ENCODE results near the gene DNASE1.
"Not testable (repeated sequence)": the region's sequence is repeated elsewhere in the genome, so short reads cannot be mapped to it uniquely, and the experiment has no call there.

The DNASE1 gene

GRCh38 chr16:3641801-3642396 lies 12.6 kb upstream of the DNASE1 start:
- DNase-seq (ENCODE audit: low spot score): no peak

GRCh38 chr16:3642397-3643094 lies 11.9 kb upstream of the DNASE1 start:
- DNase-seq (ENCODE audit: low spot score): no peak

GRCh38 chr16:3643095-3643730 lies 11.3 kb upstream of the DNASE1 start:
- no peak for DNase-seq (ENCODE audit: low spot score)

DNA sequence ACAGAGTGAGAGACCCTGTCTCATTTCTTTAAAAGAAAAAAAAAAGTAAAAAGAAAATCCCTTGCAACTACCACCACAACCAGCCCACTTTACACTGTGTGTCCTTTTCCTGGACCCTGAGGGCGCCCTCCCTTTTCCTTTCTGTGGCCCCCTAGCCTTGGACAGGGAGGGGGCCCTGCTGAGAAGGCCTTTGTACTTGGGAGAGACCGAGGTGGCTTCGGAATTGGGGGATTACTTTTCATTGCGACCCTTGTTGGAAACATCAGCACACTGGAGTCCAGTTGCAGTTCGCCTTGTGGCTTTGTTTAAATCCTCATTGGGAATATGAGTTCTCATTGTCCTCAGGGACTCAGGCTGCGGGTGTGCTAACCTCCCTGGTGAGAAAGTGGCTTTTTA lies 9.4 kb upstream of the DNASE1 start:
- no peak for DNase-seq (ENCODE audit: low spot score)

DNA sequence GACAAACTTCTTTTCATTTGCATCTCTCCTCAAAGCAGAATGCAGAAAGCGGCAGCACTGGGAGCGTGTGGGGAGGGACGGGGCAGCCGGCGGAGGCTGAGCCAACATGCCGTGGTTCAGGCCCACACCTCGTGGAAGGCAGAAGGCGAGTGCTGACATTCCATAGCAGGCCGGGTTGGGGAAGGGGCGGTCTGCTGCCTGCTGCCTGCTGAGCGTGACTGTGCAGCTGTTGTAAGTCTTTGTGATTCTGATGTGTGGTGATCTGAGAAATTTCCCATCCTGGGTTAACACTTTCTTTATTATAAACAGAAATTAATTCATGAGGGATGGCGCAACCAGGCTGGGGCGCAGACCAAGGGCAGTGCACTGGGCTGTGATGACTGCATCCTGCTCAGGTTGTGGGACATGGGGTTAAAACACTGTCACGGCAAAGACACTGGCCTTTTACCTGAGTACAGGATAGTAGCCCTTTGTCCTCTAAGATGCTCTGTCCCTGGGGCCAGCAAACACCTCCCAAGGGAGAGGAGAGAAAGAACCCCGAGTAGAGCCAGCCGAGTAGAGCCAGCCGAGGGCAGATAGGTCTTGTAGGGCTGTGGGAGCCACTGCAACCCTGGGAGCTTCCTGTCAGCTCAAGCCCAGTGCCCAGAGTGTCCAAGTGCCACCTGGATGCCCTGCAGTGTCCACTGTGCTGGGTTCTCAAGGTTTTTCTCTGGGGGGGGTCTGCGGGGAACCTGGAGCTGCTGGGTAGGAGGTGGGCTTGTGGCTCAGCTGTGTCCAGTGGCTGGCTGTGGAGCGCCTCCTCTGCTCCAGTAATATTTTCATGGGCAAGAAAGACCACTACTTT lies 8.8 kb upstream of the DNASE1 start:
- DNase-seq (ENCODE audit: low spot score): no peak

DNA sequence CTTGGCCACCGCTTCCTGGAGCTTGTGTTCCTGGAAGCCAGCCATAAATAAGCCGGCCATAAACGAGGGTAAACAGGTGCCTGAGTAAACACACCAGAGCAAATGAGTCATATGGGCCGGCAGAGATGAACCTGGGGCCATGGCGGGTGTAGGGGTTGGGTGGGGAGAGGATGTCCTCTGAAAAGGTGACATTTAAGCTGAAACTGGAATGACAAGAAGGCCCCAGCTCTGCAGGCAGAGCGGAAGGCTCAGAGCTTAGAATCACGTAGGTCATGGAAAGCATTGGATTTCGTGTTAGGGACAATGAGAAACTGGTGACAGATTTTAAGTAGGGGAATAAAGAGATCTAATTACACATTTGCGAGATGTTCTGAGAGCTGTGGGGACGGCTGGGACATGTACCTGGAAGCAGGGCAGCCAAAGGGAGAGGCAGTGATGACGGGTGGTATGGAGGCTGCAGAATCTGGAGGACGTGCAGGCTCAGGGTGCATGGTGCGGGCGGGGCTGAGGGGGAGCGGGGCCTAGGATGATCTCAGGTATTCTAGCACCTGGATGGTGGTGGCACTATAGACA lies 8.1 kb upstream of the DNASE1 start:
- DNase-seq (ENCODE audit: low spot score): no peak

- DNase-seq (ENCODE audit: low spot score): no peak
Observed at GRCh38 chr16:3650631-3651265, 3.7 kb upstream of the DNASE1 start.

- no peak for DNase-seq (ENCODE audit: low spot score)
Observed at GRCh38 chr16:3651461-3652372, 2.8 kb upstream of the DNASE1 start.

GRCh38 chr16:3652373-3653195 lies 1.9 kb upstream of the DNASE1 start:
- DNase-seq (ENCODE audit: low spot score): no peak

DNA sequence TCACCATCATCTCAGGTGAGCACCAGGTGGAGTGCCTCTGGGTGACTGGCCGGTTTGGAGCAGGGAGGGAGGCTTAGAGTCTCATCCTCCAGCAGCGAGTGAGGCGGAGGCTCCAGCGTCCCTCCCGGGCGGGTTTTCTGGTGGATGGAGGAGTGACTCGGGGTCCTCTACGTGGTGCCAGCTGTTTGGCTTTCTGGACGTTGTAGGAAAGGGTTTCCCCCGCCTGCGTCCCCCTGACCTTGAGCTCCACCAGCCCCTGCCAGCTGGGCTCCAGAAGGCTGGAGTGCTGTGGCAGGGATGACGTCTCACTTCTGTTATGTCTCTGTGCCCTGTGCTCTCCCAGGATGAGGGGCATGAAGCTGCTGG lies 522 bp downstream of the DNASE1 start:
- no peak for DNase-seq (ENCODE audit: low spot score)

DNA sequence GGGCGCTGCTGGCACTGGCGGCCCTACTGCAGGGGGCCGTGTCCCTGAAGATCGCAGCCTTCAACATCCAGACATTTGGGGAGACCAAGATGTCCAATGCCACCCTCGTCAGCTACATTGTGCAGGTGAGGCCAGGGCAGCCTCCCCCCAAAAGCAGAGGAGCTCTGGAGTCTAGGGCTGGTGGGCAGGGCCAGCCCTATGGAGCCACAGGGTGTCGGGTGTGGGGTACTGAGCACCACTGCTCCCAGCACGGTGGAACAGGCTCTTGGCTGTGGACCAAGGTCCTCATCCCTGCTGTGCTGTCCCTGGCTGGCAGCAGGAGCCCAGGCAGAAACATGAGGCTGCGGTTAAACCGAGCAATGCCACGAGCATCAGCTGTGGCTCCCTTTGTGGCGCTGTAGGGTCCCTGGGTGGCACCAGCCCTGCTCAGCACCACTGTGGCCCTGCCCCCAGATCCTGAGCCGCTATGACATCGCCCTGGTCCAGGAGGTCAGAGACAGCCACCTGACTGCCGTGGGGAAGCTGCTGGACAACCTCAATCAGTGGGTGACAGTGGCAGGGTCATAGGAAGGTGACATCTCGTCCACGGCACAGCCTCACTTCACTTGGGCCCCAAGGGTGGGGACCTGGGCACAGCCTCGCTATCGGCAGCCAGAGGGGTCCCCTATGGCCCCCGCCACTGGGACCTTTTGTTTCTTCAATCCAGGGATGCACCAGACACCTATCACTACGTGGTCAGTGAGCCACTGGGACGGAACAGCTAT lies 1.1 kb downstream of the DNASE1 start:
- no peak for DNase-seq (ENCODE audit: low spot score)

DNA sequence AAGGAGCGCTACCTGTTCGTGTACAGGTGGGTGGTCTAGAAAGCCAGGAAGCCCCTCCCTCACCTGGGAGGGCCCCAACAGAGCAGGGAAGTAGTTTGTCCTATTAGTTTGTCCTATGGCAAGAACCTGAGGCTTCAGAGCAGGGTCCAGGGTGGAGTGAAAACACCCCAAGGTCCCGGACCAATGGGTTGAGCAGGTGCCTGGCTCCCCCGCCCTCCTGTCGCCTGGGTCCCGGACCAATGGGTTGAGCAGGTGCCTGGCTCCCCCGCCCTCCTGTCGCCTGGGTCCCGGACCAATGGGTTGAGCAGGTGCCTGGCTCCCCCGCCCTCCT lies 1.6 kb downstream of the DNASE1 start:
- DNase-seq (ENCODE audit: low spot score): not testable (repeated sequence)

- no peak for DNase-seq (ENCODE audit: low spot score)
Observed at GRCh38 chr16:3656491-3657468, 2.3 kb downstream of the DNASE1 start.

- DNase-seq (ENCODE audit: low spot score): no peak
Observed at GRCh38 chr16:3659251-3659650, 4.8 kb downstream of the DNASE1 start.

- no peak for DNase-seq (ENCODE audit: low spot score)
Observed at GRCh38 chr16:3661311-3661710, 6.8 kb downstream of the DNASE1 start.

- DNase-seq (ENCODE audit: low spot score): no peak
Observed at GRCh38 chr16:3661922-3662321, 7.4 kb downstream of the DNASE1 start.

DNA sequence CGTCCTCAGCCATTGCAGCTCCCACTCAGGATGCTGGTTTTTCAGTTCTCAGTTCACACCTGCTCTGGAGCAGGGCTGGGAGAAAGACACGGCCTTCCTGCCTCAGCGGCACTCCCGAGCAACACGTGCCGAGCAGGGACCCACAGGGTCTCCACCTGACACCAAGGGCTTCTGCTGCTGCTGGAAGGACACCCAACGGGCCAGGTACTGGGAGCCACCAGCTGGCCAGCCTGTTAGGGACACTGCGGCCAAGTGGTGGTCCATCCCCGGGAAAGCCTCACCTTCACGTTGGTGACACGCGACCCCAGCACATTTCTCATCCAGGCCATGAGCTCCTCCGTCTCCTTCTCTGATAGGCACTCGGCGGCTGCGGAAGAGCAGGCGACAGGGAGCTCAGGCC lies 8.1 kb downstream of the DNASE1 start:
- DNase-seq (ENCODE audit: low spot score): no peak
